PC-3 (cell line): ENCODE results near the gene NUDT5.

ENCODE experiments used
- CTCF ChIP-seq: fragments of 300-600 bp; sonication (generic); conservative IDR thresholded peaks from 2 replicates; pipeline ENCODE4 v1.5.1; 2017; ENCODE audit warnings: antibody characterized with exemption, low read depth, mild to moderate bottlenecking, low read length
- EZH2phosphoT487 ChIP-seq: fragments of 300-600 bp; sonication (generic); IDR thresholded peaks from 2 replicates; pipeline ENCODE4 v1.6.1; 2018; ENCODE audit warnings: mild to moderate bottlenecking, antibody characterized with exemption, low read length, borderline replicate concordance

GRCh38 chr10:12238821-12239220 is 43.1 kb upstream of the NUDT5 start:
- TF ChIP-seq EZH2phosphoT487 (no peak), CTCF (no peak)
